GM19455 (cell line): ENCODE data around the gene PROKR1.
A peak's percentile ranks its signal among the peaks of the same experiment; 100 is the strongest.
"Not testable (repeated sequence)": the region's sequence is repeated elsewhere in the genome, so short reads cannot be mapped to it uniquely, and the experiment has no call there.

Experiments
- ATAC-seq: cut with Tn5 transposase; IDR thresholded peaks from one replicate; pipeline ENCODE4 v1.9.1; 2021; ENCODE audit not compliant: unreplicated experiment

Gene PROKR1

GRCh38 chr2:68653538-68653982 is 10.2 kb downstream of the PROKR1 start:
- peak; percentile 84 for ATAC-seq

DNA sequence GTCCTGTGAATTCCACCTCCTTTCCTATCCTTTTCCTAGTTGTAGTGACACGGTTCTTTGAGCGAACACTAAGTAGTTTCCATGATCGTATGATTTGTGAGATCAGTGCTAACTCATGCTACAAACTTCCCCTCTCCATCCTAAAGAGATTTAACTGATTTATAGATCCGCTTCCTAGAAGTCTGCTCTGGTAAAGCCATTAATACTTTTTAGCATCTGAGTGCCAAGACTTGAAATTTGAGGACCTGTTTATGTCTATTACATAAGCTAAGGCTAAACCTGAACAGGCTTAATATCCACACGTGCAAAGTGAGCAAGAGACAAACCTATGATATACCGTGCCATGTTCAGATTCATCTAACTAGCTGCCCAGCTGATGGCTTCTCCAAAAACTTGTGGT is 14.9 kb downstream of the PROKR1 start:
- ATAC-seq = no peak

- no peak for ATAC-seq
Observed at GRCh38 chr2:68659081-68659480, 15.7 kb downstream of the PROKR1 start.

DNA sequence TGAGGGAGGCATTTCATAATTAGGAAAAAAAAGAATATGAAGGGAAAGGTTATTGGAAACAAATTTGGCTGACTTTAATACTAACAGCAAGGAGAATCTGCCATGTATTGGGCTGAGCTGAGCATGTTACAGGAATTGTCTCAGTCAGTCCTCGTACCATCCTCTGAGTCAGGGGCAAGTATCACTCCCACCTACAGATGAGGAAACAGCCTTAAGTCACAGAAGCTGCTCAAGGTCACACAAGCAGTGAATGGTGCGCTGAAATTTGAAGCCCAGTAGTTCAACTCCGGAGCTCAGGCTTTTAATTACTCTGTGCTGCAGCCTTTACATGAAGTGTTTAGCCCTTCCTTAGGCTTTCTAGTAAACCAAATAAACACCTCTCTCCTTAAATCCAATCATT is 17.3 kb downstream of the PROKR1 start:
- no peak for ATAC-seq

DNA sequence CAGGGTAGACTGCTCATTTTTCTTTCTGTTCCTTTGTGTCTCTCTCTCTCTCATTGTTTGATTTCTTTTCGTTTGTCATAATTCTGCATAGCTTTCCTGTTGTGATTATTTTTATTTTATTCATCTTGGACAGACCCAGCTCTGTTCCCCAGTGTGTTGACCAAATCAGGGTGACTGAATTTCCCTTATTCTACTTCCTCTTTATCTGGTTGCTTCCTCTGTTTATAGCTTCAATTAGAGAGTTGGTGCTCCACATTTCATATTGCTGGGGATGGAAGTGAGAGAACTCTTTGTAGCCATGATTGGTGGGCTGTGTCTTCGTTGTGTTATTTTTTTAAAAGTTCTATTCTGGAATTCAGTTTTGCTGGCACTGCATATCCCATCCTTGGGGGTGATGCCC is 19.1 kb downstream of the PROKR1 start:
- ATAC-seq = no peak

DNA sequence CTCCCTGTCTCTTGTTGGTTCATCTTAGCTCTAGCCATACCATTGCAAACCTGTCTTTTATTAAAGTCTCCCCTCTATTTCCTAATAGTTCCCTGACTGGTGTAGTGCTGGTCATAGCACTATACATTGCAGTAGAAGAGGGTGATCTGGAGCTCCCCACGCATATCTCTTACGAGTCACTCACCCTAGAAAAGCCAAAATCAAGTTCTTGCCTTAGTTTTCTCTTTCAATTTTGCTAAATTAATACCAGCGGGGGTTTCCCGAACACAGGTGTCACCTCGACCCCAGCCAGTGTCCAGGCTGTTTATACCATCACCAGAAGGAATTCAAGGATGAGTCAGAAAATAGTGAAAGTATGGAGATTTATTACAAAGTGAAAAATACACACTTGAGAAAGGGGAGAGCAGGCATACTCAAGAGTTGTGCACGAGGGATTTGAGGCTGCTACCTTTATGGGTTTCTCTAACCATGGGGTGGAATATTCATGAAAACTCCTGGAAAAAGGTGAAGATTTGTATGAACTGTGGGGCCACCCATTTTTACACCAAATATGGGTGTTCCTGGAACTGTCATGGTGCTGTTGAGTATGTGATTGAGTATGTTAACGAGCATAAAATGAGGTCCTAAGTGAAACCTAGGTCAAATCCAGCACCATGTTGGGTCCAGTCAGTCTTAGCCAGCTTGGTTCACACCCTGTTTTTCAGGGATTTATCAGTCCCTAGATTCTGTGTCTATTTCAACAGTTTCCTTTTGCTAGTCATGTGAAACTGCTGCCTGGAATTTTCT is 20.2 kb downstream of the PROKR1 start:
- no peak for ATAC-seq

DNA sequence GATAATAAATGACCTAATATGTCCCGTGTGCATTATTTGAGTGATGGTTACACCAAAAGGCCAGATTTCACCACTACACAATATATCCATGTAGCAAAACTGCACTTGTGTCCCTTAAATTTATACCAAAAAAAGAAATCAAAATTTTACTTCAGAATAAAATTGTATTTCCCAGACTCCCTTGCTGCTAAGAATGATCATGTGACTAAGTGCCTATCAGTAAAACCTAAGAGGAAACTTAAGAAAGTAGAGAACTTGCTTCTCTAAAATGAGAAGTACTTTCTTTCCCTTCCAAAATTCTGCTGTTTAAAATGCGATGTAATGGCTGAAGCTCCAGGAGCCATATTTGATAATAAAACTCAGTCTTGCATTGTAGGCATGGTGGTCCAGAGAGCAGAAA is 24.0 kb downstream of the PROKR1 start:
- ATAC-seq = no peak

- no peak for ATAC-seq
Observed at GRCh38 chr2:68669651-68670050, 26.3 kb downstream of the PROKR1 start.

GRCh38 chr2:68671961-68672360 is 28.6 kb downstream of the PROKR1 start:
- ATAC-seq = no peak

- ATAC-seq = no peak
Observed at GRCh38 chr2:68673631-68674030, 30.3 kb downstream of the PROKR1 start.

DNA sequence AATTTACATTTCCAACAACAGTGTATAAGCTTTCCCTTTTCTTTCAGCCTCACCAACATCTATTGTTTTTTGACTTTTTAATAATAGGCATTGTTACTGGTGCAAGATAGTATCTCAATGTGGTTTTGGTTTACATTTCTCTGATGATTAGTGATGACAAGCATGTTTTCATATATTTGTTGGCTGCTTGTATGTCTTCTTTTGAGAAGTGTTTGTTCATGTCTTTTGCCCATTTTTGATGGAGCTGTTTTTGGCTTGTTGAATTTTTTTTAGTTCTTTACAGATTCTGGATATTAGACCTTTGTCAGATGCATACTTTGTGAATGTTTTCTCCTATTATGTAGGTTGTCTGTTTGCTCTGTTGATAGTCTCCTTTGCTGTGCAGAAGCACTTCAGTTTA is 32.1 kb downstream of the PROKR1 start:
- ATAC-seq = no peak

DNA sequence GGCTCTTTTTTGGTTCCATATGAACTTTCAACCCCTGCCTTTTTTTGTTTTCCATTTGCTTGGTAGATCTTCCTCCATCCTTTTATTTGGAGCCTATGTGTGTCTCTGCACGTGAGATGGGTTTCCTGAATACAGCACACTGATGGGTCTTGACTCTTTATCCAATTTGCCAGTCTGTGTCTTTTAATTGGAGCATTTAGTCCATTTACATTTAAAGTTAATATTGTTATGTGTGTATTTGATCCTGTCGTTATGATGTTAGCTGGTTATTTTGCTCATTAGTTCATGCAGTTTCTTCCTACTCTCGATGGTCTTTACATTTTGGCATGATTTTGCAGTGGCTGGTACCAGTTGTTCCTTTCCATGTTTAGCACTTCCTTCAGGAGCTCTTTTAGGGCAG is 34.5 kb downstream of the PROKR1 start:
- ATAC-seq = not testable (repeated sequence)

- ATAC-seq = not testable (repeated sequence)
Observed at GRCh38 chr2:68679166-68679916, 36.0 kb downstream of the PROKR1 start.

GRCh38 chr2:68679917-68680267 is 36.5 kb downstream of the PROKR1 start:
- not testable (repeated sequence) for ATAC-seq

DNA sequence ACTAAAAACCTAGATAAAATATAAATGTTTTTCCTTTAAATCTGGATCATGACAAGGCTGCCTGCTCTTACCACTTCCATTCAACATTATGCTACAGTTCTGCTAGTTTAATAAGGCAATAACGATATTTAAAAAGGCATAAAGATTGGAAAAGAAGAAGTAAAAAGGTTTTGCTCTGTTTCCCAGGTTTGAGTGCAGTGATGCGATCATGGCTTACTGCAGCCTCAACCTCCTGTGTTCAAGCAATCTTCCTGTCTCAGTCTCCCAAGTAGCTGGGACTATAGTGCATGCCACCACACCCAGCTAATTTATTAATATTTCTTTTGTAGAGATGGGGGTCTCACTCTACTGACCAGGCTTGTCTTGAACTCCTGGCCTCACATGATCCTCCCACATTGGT is 40.8 kb downstream of the PROKR1 start:
- no peak for ATAC-seq

- ATAC-seq = no peak
Observed at GRCh38 chr2:68686178-68686577, 42.8 kb downstream of the PROKR1 start.

DNA sequence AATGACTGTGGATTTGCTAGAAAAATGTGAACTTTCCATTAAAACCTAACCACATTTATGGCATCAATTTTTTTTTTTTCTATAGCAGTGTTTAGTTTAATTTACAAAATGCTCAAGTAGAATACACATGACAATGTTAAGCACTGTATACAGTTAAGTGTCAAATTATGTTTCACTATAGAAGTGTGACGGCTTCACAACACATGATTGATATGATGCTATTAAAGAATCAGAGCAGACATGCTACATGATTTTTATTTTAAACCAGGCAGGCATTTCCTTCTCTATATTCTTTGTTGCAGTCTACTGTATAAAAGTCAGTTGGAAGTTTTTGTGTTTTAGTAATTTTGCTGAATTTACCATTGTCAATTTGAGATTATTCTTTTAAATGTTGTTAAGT is 43.6 kb downstream of the PROKR1 start:
- no peak for ATAC-seq

- ATAC-seq = peak; percentile 97
Observed at GRCh38 chr2:68689553-68690537, 46.5 kb downstream of the PROKR1 start.

- ATAC-seq = no peak
Observed at GRCh38 chr2:68690851-68691250, 47.5 kb downstream of the PROKR1 start.

DNA sequence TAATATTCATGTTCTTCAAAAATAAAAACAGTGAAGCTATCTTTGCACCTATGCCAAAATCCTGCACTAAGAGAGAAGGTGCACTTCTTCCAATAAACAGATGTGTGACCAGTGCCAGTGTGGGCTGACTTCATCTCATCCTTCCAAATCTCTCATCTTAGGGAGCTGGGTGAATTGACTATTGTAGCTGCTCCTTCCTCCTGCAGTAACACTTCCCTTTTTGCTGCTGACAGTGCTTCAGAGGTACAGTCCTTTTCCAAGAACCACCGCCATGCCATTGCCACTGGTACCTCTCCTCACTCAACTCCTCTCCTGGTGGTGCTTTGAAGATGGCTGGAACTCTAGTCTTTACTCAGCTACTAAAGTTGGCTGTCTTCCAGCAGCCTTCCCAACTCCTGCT is 49.1 kb downstream of the PROKR1 start:
- ATAC-seq = no peak

- no peak for ATAC-seq
Observed at GRCh38 chr2:68693951-68694350, 50.6 kb downstream of the PROKR1 start.
